ENCODE measurements around the gene FCF1.
A peak's percentile ranks its signal among the peaks of the same experiment; 100 is the strongest.
"Not testable (repeated sequence)": the region's sequence is repeated elsewhere in the genome, so short reads cannot be mapped to it uniquely, and the experiment has no call there.

Gene FCF1

GRCh38 chr14:74754157-74754556 lies 41.2 kb downstream of the FCF1 start:
- intact Hi-C loops (cut with DNase I; ENCODE audit: low total_unique reads), result no loop called here
- H3K4me3 ChIP-seq, result no peak overlapping the region
- no peaks in the 10 kb centered on the region for H3K27me3 ChIP-seq
- no peak for DNase-seq
- peaks cover 0 to 4% (median 0%) of the 10 kb centered on the region in 3 donors for H3K9me3 ChIP-seq
- H3K4me1 ChIP-seq, result no peaks in the 10 kb centered on the region
- H3K36me3 ChIP-seq, result no peaks in the 10 kb centered on the region
- no peak overlapping the region for H3K27ac ChIP-seq
- TF ChIP-seq CTCF (IDR thresholded peaks at IDR 0.05), result no peak

- peaks cover 0 to 4% (median 0%) of the 10 kb centered on the region in 3 donors for H3K9me3 ChIP-seq
- no peak for DNase-seq
- H3K4me3 ChIP-seq, result no peak overlapping the region
- TF ChIP-seq CTCF (IDR thresholded peaks at IDR 0.05), result no peak
- no peaks in the 10 kb centered on the region for H3K36me3 ChIP-seq
- no peak overlapping the region for H3K27ac ChIP-seq
- no peaks in the 10 kb centered on the region for H3K4me1 ChIP-seq
- intact Hi-C loops (cut with DNase I; ENCODE audit: low total_unique reads), result no loop called here
- H3K27me3 ChIP-seq, result no peaks in the 10 kb centered on the region
Observed at GRCh38 chr14:74754899-74755298, 42.0 kb downstream of the FCF1 start.

GRCh38 chr14:74756326-74756725 lies 43.4 kb downstream of the FCF1 start:
- no peaks in the 10 kb centered on the region for H3K36me3 ChIP-seq
- intact Hi-C loops (cut with DNase I; ENCODE audit: low total_unique reads), result no loop called here
- H3K27ac ChIP-seq, result no peak overlapping the region
- no peaks in the 10 kb centered on the region for H3K27me3 ChIP-seq
- H3K4me1 ChIP-seq, result no peaks in the 10 kb centered on the region
- H3K4me3 ChIP-seq, result no peak overlapping the region
- DNase-seq, result no peak
- peaks cover 0 to 4% (median 0%) of the 10 kb centered on the region in 3 donors for H3K9me3 ChIP-seq
- no peak for TF ChIP-seq CTCF (IDR thresholded peaks at IDR 0.05)

- H3K27ac ChIP-seq; H3K4me1 ChIP-seq; DNase-seq; H3K36me3 ChIP-seq; H3K9me3 ChIP-seq; H3K4me3 ChIP-seq; intact Hi-C loops (cut with DNase I; ENCODE audit: low total_unique reads); H3K27me3 ChIP-seq: not testable (repeated sequence)
Observed at GRCh38 chr14:74758505-74758904, 45.6 kb downstream of the FCF1 start.

GRCh38 chr14:74762917-74763802 lies 50.2 kb downstream of the FCF1 start, which contains the start of gene YLPM1:
TSS of gene YLPM1 (plus strand) at chr14:74763316. CDS start at chr14:74763490, 174 bp downstream.
- peaks cover 0 to 3% (median 0%) of the 10 kb centered on the region in 3 donors for H3K36me3 ChIP-seq
- peaks cover 0 to 47% (median 14%) of the 10 kb centered on the region in 4 donors for H3K4me1 ChIP-seq
- no peaks in the 10 kb centered on the region for H3K27me3 ChIP-seq
- DNase-seq, result peak; percentile 88 to 95
- peak; percentile 43 for TF ChIP-seq CTCF (IDR thresholded peaks at IDR 0.05)
- H3K27ac ChIP-seq, result peak within 1 kb of the TSS; percentile 91
- peak within 1 kb of the TSS; percentile 86 to 96 for H3K4me3 ChIP-seq
- intact Hi-C loops (cut with DNase I; ENCODE audit: low total_unique reads), result no loop called here
- no peaks in the 10 kb centered on the region for H3K9me3 ChIP-seq

GRCh38 chr14:74763803-74764531 lies 51.0 kb downstream of the FCF1 start:
- peak; percentile 23 to 62 for DNase-seq
- intact Hi-C loops (cut with DNase I; ENCODE audit: low total_unique reads), result no loop called here
- Histone ChIP-seq H3K4me3 (peak overlapping the region; percentile 86 to 96), H3K36me3 (peaks cover 0 to 3% (median 0%) of the 10 kb centered on the region in 3 donors), H3K27ac (peak overlapping the region; percentile 91), H3K27me3 (no peaks in the 10 kb centered on the region), H3K4me1 (peaks cover 0 to 52% (median 14%) of the 10 kb centered on the region in 4 donors), H3K9me3 (no peaks in the 10 kb centered on the region)
- TF ChIP-seq CTCF (IDR thresholded peaks at IDR 0.05), result no peak

Measured in tibial artery (tissue), 4 donors.